Measurements from ENCODE around the gene XRCC1.

DNA sequence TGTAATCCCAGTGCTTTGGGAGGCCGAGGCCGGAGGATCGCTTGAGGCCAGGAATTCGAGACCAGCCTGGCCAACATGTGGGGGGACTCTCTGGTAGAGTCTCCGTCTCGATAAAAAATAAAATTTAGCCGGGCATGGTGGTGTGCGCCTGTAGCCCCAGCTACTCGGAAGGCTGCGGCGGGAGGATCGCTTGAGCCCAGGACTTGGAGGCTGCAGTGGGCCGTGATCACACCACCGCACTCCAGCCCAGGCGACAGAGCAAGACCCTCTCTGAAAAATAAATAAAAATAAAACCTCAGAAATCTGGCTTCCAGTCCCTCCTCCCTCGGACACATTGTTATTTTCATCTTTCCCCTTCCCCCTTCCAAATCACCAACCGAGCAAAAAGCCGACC lies 20.3 kb upstream of the XRCC1 start:
- no peak for TF ChIP-seq CTCF (IDR thresholded peaks at IDR 0.05)
- no peak for TF ChIP-seq POLR2A (IDR thresholded peaks at IDR 0.05)
